ELF-1 (cell line): Measurements from ENCODE around the gene UHRF1.

Experiments
- DNase-seq: peaks from one replicate; pipeline ENCODE4 v3.0.0-alpha.2; 2016; ENCODE audit warnings: low read depth, low spot score

The UHRF1 gene

GRCh38 chr19:4988770-4989251 is 79.5 kb downstream of the UHRF1 start:
- peak; percentile 78 for DNase-seq

DNA sequence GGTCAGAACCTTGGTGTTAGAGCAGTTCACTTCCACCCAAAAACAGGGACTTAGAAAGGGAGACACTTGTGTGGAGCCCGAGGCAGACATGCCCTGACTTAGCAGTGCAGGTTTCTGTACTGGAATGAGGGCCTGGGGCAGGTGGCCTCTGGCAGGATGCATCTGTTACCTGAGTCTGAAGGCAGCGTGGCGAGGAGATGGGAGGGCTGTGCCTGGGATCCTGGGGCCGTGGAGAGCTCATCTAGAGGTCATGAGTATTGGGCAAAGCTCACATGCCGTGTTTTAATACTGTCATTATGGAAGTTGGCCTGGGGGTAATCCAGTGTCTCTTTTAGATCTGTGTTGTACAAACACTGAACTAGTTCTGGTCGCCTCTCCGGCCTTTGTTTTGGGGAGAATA is 81.0 kb downstream of the UHRF1 start:
- DNase-seq, result peak; percentile 69

GRCh38 chr19:4991538-4991937 is 82.2 kb downstream of the UHRF1 start:
- DNase-seq, result peak; percentile 63

GRCh38 chr19:4991996-4992698 is 82.8 kb downstream of the UHRF1 start:
- DNase-seq, result peak; percentile 73

GRCh38 chr19:4993683-4994082 is 84.4 kb downstream of the UHRF1 start:
- DNase-seq, result no peak

GRCh38 chr19:4996701-4997100 is 87.4 kb downstream of the UHRF1 start:
- no peak for DNase-seq

- no peak for DNase-seq
Observed at GRCh38 chr19:4997297-4997696, 88.0 kb downstream of the UHRF1 start.

- no peak for DNase-seq
Observed at GRCh38 chr19:5000120-5000611, 90.9 kb downstream of the UHRF1 start.

GRCh38 chr19:5001615-5002014 is 92.3 kb downstream of the UHRF1 start:
- peak; percentile 68 for DNase-seq

GRCh38 chr19:5002143-5002542 is 92.8 kb downstream of the UHRF1 start:
- no peak for DNase-seq

- DNase-seq, result no peak
Observed at GRCh38 chr19:5003781-5004180, 94.5 kb downstream of the UHRF1 start.

DNA sequence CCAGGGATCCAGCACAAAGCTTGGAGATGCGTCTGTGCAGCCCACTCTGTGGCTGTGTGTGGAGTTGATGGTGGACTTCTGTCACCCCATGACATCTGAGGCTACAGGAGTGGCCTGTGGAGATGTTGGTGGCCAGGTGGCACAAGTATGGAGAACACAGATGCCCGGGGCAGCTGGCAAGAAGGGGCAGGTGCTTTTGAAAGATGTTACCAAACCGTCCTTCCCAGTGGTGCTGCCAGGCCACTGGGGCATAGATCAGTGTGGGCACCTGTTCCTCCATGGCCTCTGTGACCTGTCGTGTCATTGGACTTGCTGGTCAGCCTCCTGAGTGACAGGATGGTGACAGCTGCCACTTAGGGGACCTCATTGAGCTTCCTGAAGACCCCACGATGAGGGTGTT is 95.8 kb downstream of the UHRF1 start:
- DNase-seq, result no peak

DNA sequence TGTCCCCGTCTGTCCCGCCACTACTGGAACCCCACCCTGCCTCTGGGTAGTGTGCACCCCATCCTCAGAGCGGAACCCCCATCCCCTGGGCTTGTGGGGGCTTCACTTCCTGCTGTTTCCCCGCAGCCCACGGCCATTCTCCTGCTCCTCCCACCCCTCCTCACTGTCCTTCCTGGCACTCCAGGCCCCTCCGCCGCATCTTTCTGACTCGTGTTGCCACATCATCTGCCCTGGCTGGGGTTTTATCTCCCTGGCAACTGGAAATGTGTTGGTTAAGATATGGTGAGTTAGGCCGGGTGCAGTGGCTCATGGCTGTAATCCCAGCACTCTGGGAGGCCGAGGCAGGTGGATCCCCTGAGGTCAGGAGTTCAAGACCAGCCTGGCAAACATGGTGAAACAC is 96.9 kb downstream of the UHRF1 start:
- no peak for DNase-seq

- DNase-seq, result no peak
Observed at GRCh38 chr19:5006821-5007220, 97.5 kb downstream of the UHRF1 start.
